ENCODE results near the gene FMNL2. TPM values are rescaled to one million over a fixed set of nuclear protein-coding genes. Genes with fewer than 3 reads are reported as not detected.

Gene FMNL2
- polyA plus RNA-seq, 3 donors from 2014 or later: 0.08 TPM; not detected in 2

GRCh38 chr2:152450176-152450575, 115.2 kb downstream of the FMNL2 start:
- H3K4me3 Mint-ChIP-seq: no peak overlapping the region
- H3K36me3 Mint-ChIP-seq: no peaks in the 10 kb centered on the region
- no peak for DNase-seq
- peaks cover 0 to 5% (median 2%) of the 10 kb centered on the region in 3 donors for H3K27me3 Mint-ChIP-seq (ENCODE audit: low read depth in 3 of 3)
- no peaks in the 10 kb centered on the region for H3K4me1 Mint-ChIP-seq
- no peak overlapping the region for H3K27ac Mint-ChIP-seq
- peaks cover 0 to 2% (median 0%) of the 10 kb centered on the region in 6 donors for H3K9me3 Mint-ChIP-seq

GRCh38 chr2:152452256-152452973, 117.4 kb downstream of the FMNL2 start:
- Mint-ChIP-seq H3K27ac (no peak overlapping the region), H3K4me3 (no peak overlapping the region), H3K9me3 (peaks cover 0 to 4% (median 0%) of the 10 kb centered on the region in 6 donors), H3K27me3 (ENCODE audit: low read depth in 3 of 3) (peaks cover 0 to 5% (median 2%) of the 10 kb centered on the region in 3 donors), H3K4me1 (no peaks in the 10 kb centered on the region), H3K36me3 (no peaks in the 10 kb centered on the region)
- DNase-seq: no peak

- Mint-ChIP-seq H3K27ac (no peak overlapping the region), H3K36me3 (no peaks in the 10 kb centered on the region), H3K27me3 (ENCODE audit: low read depth in 3 of 3) (peaks cover under 1 to 2% (median 2%) of the 10 kb centered on the region in 3 donors), H3K4me3 (no peak overlapping the region), H3K9me3 (peaks cover 0 to 4% (median 0%) of the 10 kb centered on the region in 6 donors), H3K4me1 (no peaks in the 10 kb centered on the region)
- DNase-seq: no peak
These were observed 118.3 kb downstream of the FMNL2 start for GRCh38 chr2:152453129-152453911.

- H3K4me1 Mint-ChIP-seq: no peaks in the 10 kb centered on the region
- no peak for DNase-seq
- no peak overlapping the region for H3K27ac Mint-ChIP-seq
- H3K27me3 Mint-ChIP-seq (ENCODE audit: low read depth in 3 of 3): peaks cover 2 to 3% (median 2%) of the 10 kb centered on the region in 3 donors
- peaks cover 0 to 4% (median 0%) of the 10 kb centered on the region in 6 donors for H3K9me3 Mint-ChIP-seq
- H3K4me3 Mint-ChIP-seq: no peak overlapping the region
- no peaks in the 10 kb centered on the region for H3K36me3 Mint-ChIP-seq
These were observed 119.4 kb downstream of the FMNL2 start for GRCh38 chr2:152454371-152454770.

- peaks cover 0 to 3% (median 2%) of the 10 kb centered on the region in 3 donors for H3K27me3 Mint-ChIP-seq (ENCODE audit: low read depth in 3 of 3)
- no peak overlapping the region for H3K4me3 Mint-ChIP-seq
- no peak overlapping the region for H3K27ac Mint-ChIP-seq
- H3K9me3 Mint-ChIP-seq: peaks cover 0 to 4% (median 0%) of the 10 kb centered on the region in 6 donors
- H3K36me3 Mint-ChIP-seq: no peaks in the 10 kb centered on the region
- H3K4me1 Mint-ChIP-seq: no peaks in the 10 kb centered on the region
- no peak for DNase-seq
These were observed 120.0 kb downstream of the FMNL2 start for GRCh38 chr2:152454960-152455359.

GRCh38 chr2:152455738-152456137, 120.8 kb downstream of the FMNL2 start:
- Mint-ChIP-seq H3K4me3 (no peak overlapping the region), H3K27me3 (ENCODE audit: low read depth in 3 of 3) (peaks cover 0 to 3% (median 2%) of the 10 kb centered on the region in 3 donors), H3K36me3 (no peaks in the 10 kb centered on the region), H3K27ac (no peak overlapping the region), H3K9me3 (peaks cover 0 to 4% (median 0%) of the 10 kb centered on the region in 6 donors), H3K4me1 (no peaks in the 10 kb centered on the region)
- no peak for DNase-seq

- H3K27me3 Mint-ChIP-seq (ENCODE audit: low read depth in 3 of 3): peaks cover 0 to 3% (median 2%) of the 10 kb centered on the region in 3 donors
- no peak for DNase-seq
- H3K4me3 Mint-ChIP-seq: no peak overlapping the region
- H3K4me1 Mint-ChIP-seq: no peaks in the 10 kb centered on the region
- peaks cover 0 to 4% (median 0%) of the 10 kb centered on the region in 6 donors for H3K9me3 Mint-ChIP-seq
- no peak overlapping the region for H3K27ac Mint-ChIP-seq
- no peaks in the 10 kb centered on the region for H3K36me3 Mint-ChIP-seq
These were observed 121.3 kb downstream of the FMNL2 start for GRCh38 chr2:152456262-152456661.

- Mint-ChIP-seq H3K4me1 (no peaks in the 10 kb centered on the region), H3K9me3 (peaks cover 0 to 4% (median 0%) of the 10 kb centered on the region in 6 donors), H3K4me3 (no peak overlapping the region), H3K27ac (no peak overlapping the region), H3K27me3 (ENCODE audit: low read depth in 3 of 3) (peaks cover 0 to 3% (median 2%) of the 10 kb centered on the region in 3 donors), H3K36me3 (no peaks in the 10 kb centered on the region)
- DNase-seq: no peak
These were observed 123.5 kb downstream of the FMNL2 start for GRCh38 chr2:152458441-152458940.

GRCh38 chr2:152459091-152459490, 124.1 kb downstream of the FMNL2 start:
- no peak for DNase-seq
- Mint-ChIP-seq H3K9me3 (peaks cover 0 to 4% (median 0%) of the 10 kb centered on the region in 6 donors), H3K4me1 (no peaks in the 10 kb centered on the region), H3K27me3 (ENCODE audit: low read depth in 3 of 3) (peaks cover 0 to 3% (median 2%) of the 10 kb centered on the region in 3 donors), H3K4me3 (no peak overlapping the region), H3K36me3 (no peaks in the 10 kb centered on the region), H3K27ac (no peak overlapping the region)

- H3K9me3 Mint-ChIP-seq: peaks cover 0 to 2% (median 0%) of the 10 kb centered on the region in 6 donors
- no peak overlapping the region for H3K4me3 Mint-ChIP-seq
- no peaks in the 10 kb centered on the region for H3K36me3 Mint-ChIP-seq
- DNase-seq: no peak
- peaks cover 0 to 5% (median 3%) of the 10 kb centered on the region in 3 donors for H3K27me3 Mint-ChIP-seq (ENCODE audit: low read depth in 3 of 3)
- H3K27ac Mint-ChIP-seq: no peak overlapping the region
- no peaks in the 10 kb centered on the region for H3K4me1 Mint-ChIP-seq
These were observed 125.6 kb downstream of the FMNL2 start for GRCh38 chr2:152460567-152460966.

GRCh38 chr2:152462120-152462519, 127.1 kb downstream of the FMNL2 start:
- peaks cover 2 to 9% (median 5%) of the 10 kb centered on the region in 3 donors for H3K27me3 Mint-ChIP-seq (ENCODE audit: low read depth in 3 of 3)
- no peaks in the 10 kb centered on the region for H3K9me3 Mint-ChIP-seq
- no peak for DNase-seq
- no peaks in the 10 kb centered on the region for H3K4me1 Mint-ChIP-seq
- no peak overlapping the region for H3K4me3 Mint-ChIP-seq
- no peak overlapping the region for H3K27ac Mint-ChIP-seq
- no peaks in the 10 kb centered on the region for H3K36me3 Mint-ChIP-seq

- peaks cover 2 to 9% (median 5%) of the 10 kb centered on the region in 3 donors for H3K27me3 Mint-ChIP-seq (ENCODE audit: low read depth in 3 of 3)
- no peak for DNase-seq
- no peaks in the 10 kb centered on the region for H3K4me1 Mint-ChIP-seq
- H3K27ac Mint-ChIP-seq: no peak overlapping the region
- H3K4me3 Mint-ChIP-seq: no peak overlapping the region
- H3K9me3 Mint-ChIP-seq: peaks cover 0 to 3% (median 0%) of the 10 kb centered on the region in 6 donors
- H3K36me3 Mint-ChIP-seq: no peaks in the 10 kb centered on the region
These were observed 127.8 kb downstream of the FMNL2 start for GRCh38 chr2:152462779-152463178.

GRCh38 chr2:152464851-152465470, 130.0 kb downstream of the FMNL2 start:
- Mint-ChIP-seq H3K4me3 (no peak overlapping the region), H3K9me3 (peaks cover 0 to 3% (median 0%) of the 10 kb centered on the region in 6 donors), H3K27ac (no peak overlapping the region), H3K4me1 (peaks cover 3 to 11% of the 10 kb centered on the region in 2 donors), H3K36me3 (no peaks in the 10 kb centered on the region), H3K27me3 (ENCODE audit: low read depth in 3 of 3) (peaks cover 5 to 7% (median 5%) of the 10 kb centered on the region in 3 donors)
- DNase-seq: no peak
